B cell (primary cell): Measurements from ENCODE around the gene GLB1L. TPM values are rescaled to one million over a fixed set of nuclear protein-coding genes. Genes with fewer than 3 reads are reported as not detected.
A peak's percentile ranks its signal among the peaks of the same experiment; 100 is the strongest.

Source experiments
- ATAC-seq: fragments of 200-7000 bp; cut with Tn5 transposase; one replicate; pipeline ENCODE4 v1.10.0; 2021; ENCODE audit warnings: low read depth, mild to moderate bottlenecking, moderate number of reproducible peaks, moderate library complexity
- CTCF ChIA-PET: fragments of 350-600 bp; sonication (Branson Sonifier 250); formaldehyde crosslinking; loops from one replicate; lab custom pipeline; 2021; ENCODE audit warnings: antibody characterized with exemption, inconsistent platforms; lab: Charles Lee
- POLR2A ChIA-PET: fragments of 350-600 bp; sonication (Branson Sonifier 250); formaldehyde crosslinking; loops from one replicate; lab custom pipeline; 2021; ENCODE audit warnings: antibody characterized with exemption; lab: Charles Lee
- DNase-seq: peaks from one replicate; pipeline ENCODE4 v3.0.0; 2013
- H2AFZ ChIP-seq: 2 replicates; pipeline ENCODE4 v1.6.1; 2012; ENCODE audit warnings: mild to moderate bottlenecking, low read depth, low read length; ENCODE audit not compliant: insufficient read depth, poor library complexity, severe bottlenecking
- H3K27ac ChIP-seq, 2 donors: 1 replicate in 1 of 2; 2 replicates in 1 of 2; pipeline ENCODE4 v1.5.1; 2012 to 2013; ENCODE audit warnings: low read length in 2 of 2, mild to moderate bottlenecking in 2 of 2, moderate library complexity in 1 of 2
- H3K27me3 ChIP-seq, 4 experiments: fragments of 200-600 bp in 1 of 4; sonication (generic) in 1 of 4; replicated peaks in 1 of 4; 1 replicate in 2 of 4; 2 replicates in 2 of 4; pipeline versions ENCODE4 v1.6.1 to v1.7.0; 2013 to 2016; ENCODE audit warnings: low read length in 3 of 4, mild to moderate bottlenecking in 2 of 4, mixed read lengths in 1 of 4, moderate library complexity in 1 of 4; ENCODE audit not compliant: insufficient read depth in 4 of 4, control insufficient read depth in 3 of 4; ENCODE audit errors: control extremely low read depth in 1 of 4
- H3K36me3 ChIP-seq, 2 experiments: replicated peaks in 1 of 2; 1 replicate in 1 of 2; 2 replicates in 1 of 2; pipeline versions ENCODE4 v1.6.1 to v1.7.1; 2013; ENCODE audit warnings: low read length in 1 of 2; ENCODE audit not compliant: insufficient read depth in 2 of 2, control insufficient read depth in 1 of 2; ENCODE audit errors: control extremely low read depth in 1 of 2, extremely low read depth in 1 of 2
- H3K4me1 ChIP-seq, 2 donors: fragments of 200-600 bp in 1 of 2; sonication (generic) in 1 of 2; 1 replicate in 1 of 2; 2 replicates in 1 of 2; pipeline versions ENCODE4 v1.5.1 to v1.6.1; 2013 to 2017; ENCODE audit warnings: low read length in 2 of 2; ENCODE audit not compliant: control insufficient read depth in 2 of 2, insufficient read depth in 2 of 2
- H3K4me2 ChIP-seq: replicated peaks from 2 replicates; pipeline ENCODE3; 2012; ENCODE audit warnings: mild to moderate bottlenecking, low read depth, low read length; ENCODE audit not compliant: poor library complexity, severe bottlenecking
- H3K4me3 ChIP-seq, 5 experiments: fragments of 200-600 bp in 1 of 5; sonication (generic) in 1 of 5; 1 replicate in 3 of 5; 2 replicates in 2 of 5; pipeline versions ENCODE4 v1.5.1 to v1.7.0; 2011 to 2016; ENCODE audit warnings: low read length in 4 of 5, mild to moderate bottlenecking in 4 of 5, low read depth in 2 of 5, control low read depth in 1 of 5, moderate library complexity in 1 of 5; ENCODE audit not compliant: insufficient read depth in 1 of 5; ENCODE audit errors: control extremely low read depth in 1 of 5, extremely low read depth in 1 of 5
- H3K79me2 ChIP-seq: fragments of 200-600 bp; sonication (generic); one replicate; pipeline ENCODE4 v1.6.0; 2016; ENCODE audit warnings: low read length; ENCODE audit not compliant: control insufficient read depth, insufficient read depth
- H3K9ac ChIP-seq: fragments of 200-600 bp; sonication (generic); 2 replicates; pipeline ENCODE4 v1.6.1; 2017; ENCODE audit warnings: mild to moderate bottlenecking, low read length, moderate library complexity
- H3K9me3 ChIP-seq, 3 donors: one replicate each; pipeline versions ENCODE4 v1.6.1 to v1.7.1; 2013; ENCODE audit warnings: low read length in 2 of 3; ENCODE audit not compliant: control insufficient read depth in 2 of 3, insufficient read depth in 1 of 3; ENCODE audit errors: control extremely low read depth in 1 of 3
- H4K20me1 ChIP-seq: 2 replicates; pipeline ENCODE4 v1.6.0; 2012; ENCODE audit warnings: mild to moderate bottlenecking, low read length; ENCODE audit not compliant: insufficient read depth, control insufficient read depth, poor library complexity, severe bottlenecking
- H3K27ac Mint-ChIP-seq: one replicate; pipeline ENCODE4 v1.8.0; 2021; ENCODE audit warnings: mixed read lengths
- H3K27me3 Mint-ChIP-seq: one replicate; pipeline ENCODE4 v1.8.0; 2021; ENCODE audit warnings: mixed read lengths
- H3K4me1 Mint-ChIP-seq: one replicate; pipeline ENCODE4 v1.8.0; 2021; ENCODE audit warnings: mixed read lengths
- H3K4me3 Mint-ChIP-seq: one replicate; pipeline ENCODE4 v1.8.0; 2021; ENCODE audit warnings: mixed read lengths
- H3K9me3 Mint-ChIP-seq: one replicate; pipeline ENCODE4 v1.8.0; 2022; ENCODE audit warnings: mixed read lengths; ENCODE audit not compliant: insufficient read depth
- CTCF ChIP-seq: fragments of 200-600 bp; IDR thresholded peaks from one replicate; pipeline ENCODE4 v1.8.0; 2022; ENCODE audit warnings: antibody characterized with exemption, mild to moderate bottlenecking
- EZH2 ChIP-seq: IDR thresholded peaks from 2 replicates; pipeline ENCODE4 v1.6.1; 2012; ENCODE audit warnings: borderline replicate concordance, low read depth, mild to moderate bottlenecking, moderate library complexity, low read length; ENCODE audit not compliant: insufficient read depth, poor library complexity, severe bottlenecking
- WGBS: methylation state at CpG from one replicate; pipeline ENCODE4 v1.1.5; 2013; ENCODE audit warnings: missing lambda C conversion rate; ENCODE audit not compliant: insufficient coverage; 5-methylcytosine and 5-hydroxymethylcytosine counted together
- intact Hi-C: fragments of 100-400 bp; cut with micrococcal nuclease; formaldehyde crosslinking; loops from one replicate; pipeline ENCODE4 v1.10.0; 2022
- polyA plus RNA-seq: library from polyadenylated mRNA; depleted of rRNA; stranded (reverse); fragments of >200 nt; gene quantifications from 2 replicates; pipeline ENCODE4 v1.2.3, GENCODE V29; 2012
- total RNA-seq, 2 donors: library from RNA; stranded (reverse); fragments of 120-200 nt in 1 of 2; gene quantifications; 1 replicate in 1 of 2; 2 replicates in 1 of 2; pipeline versions ENCODE4 v1.2.3 to v1.2.4, GENCODE V29; 2013 to 2022

GLB1L gene
- total and polyA plus RNA-seq, 2 donors (not counting 1 experiment from before 2014, with no cell fraction given) = 2.4 to 4.1 TPM

GRCh38 chr2:219228911-219229304, 16.3 kb downstream of the GLB1L start:
- Histone ChIP-seq H3K27ac (peak overlapping the region; percentile 70 to 87), H3K79me2 (peaks cover 75% of the 10 kb centered on the region), H3K27me3 (no peaks in the 10 kb centered on the region), H4K20me1 (peaks cover 71% of the 10 kb centered on the region), H3K4me1 (peaks cover 17 to 23% of the 10 kb centered on the region in 2 donors), H3K36me3 (peaks cover 7 to 45% of the 10 kb centered on the region in 2 experiments), H3K4me2 (peak overlapping the region; percentile 93), H3K4me3 (peak overlapping the region; percentile 86 to 98 (median 92)), H3K9ac (peak overlapping the region; percentile 82), H3K9me3 (no peaks in the 10 kb centered on the region), H2AFZ (peak overlapping the region; percentile 78)
- Mint-ChIP-seq H3K4me1 (peaks cover 38% of the 10 kb centered on the region), H3K9me3 (no peaks in the 10 kb centered on the region), H3K4me3 (peak overlapping the region; percentile 99), H3K27me3 (no peaks in the 10 kb centered on the region), H3K27ac (peak overlapping the region; percentile 70)
- intact Hi-C loops = loop anchor here (1.0 to 5.0 kb wide), 11 partner anchors 10 to 368 kb away; partner anchors contain the start of genes CNPPD1, DNAJB2, GLB1L and NHEJ1
- TF ChIP-seq EZH2 (no peak), CTCF (no peak)
- ChIA-PET CTCF (interaction anchor here (1.2 to 4.9 kb wide), 12 partner anchors 14 to 71 kb away, joined by 3 to 30 read pairs (median 5); partner anchors contain the start of genes CNPPD1, GLB1L, STK16 and TUBA4A), POLR2A (interaction anchor here (0.6 to 3.2 kb wide), 14 partner anchors 10 to 66 kb away, joined by 3 to 56 read pairs (median 10); partner anchors contain the start of genes ABCB6, CNPPD1, DNAJB2 and GLB1L)
- no peak for ATAC-seq
- 2% methylated on average over 19 of the region's 19 CpGs for WGBS
- DNase-seq = no peak
